HG02885 (cell line): ENCODE data around the gene CRYGN.

Source experiments
- ATAC-seq: cut with Tn5 transposase; IDR thresholded peaks from one replicate; pipeline ENCODE4 v1.9.1; 2021; ENCODE audit warnings: mild to moderate bottlenecking; ENCODE audit not compliant: unreplicated experiment, poor library complexity

Gene CRYGN, protein sequence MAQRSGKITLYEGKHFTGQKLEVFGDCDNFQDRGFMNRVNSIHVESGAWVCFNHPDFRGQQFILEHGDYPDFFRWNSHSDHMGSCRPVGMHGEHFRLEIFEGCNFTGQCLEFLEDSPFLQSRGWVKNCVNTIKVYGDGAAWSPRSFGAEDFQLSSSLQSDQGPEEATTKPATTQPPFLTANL

DNA sequence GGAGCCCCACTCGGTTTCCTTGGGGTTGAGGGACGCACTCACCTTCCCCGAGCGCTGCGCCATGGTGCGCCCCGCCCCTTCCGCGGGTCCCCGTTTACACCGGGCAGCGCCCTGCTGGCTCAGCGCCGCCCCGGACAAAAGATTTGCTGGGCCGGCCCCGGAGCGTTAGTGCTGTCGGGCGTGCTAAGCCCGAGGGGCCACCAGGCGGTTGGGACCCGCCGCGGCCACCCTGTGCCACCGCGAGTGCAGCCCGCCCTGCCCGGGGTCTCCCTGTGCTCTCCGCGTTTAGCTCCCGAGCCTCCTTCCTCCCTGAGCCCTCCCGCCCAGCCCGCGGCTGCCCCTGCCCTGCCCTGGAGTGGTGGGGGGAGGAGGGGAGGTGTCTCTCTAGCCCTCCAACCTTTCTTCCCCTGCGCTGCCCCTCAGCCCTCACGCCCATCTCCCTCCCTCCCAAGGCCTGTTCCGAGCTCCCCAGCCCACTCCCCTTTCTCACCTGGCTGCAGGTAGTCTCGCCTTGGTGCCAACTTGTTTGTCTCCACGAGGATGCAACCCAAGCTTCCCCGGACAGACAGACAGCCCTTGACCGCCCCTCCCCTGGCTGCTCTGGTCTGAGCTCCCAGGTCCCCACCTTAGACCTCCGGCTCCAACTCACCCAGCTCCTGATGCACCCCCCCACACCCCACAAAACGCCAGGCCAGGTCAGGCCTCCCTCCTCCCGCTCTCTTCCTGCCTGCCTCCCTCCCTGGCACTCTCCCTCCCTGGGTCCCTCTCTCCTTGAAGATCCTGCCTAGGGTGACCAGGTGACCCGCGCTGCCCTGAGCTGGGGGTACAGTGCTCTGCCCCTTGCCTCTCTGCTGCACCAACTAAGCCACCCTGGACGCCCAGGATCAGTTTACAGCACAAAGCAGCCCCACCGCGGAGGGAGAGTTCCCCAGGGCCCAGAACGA lies at the start of gene CRYGN:
TSS of gene CRYGN (minus strand) at position 287 of the 944 bp plus-strand sequence. CDS start at position 63, 224 bp downstream.
- no peak for ATAC-seq

DNA sequence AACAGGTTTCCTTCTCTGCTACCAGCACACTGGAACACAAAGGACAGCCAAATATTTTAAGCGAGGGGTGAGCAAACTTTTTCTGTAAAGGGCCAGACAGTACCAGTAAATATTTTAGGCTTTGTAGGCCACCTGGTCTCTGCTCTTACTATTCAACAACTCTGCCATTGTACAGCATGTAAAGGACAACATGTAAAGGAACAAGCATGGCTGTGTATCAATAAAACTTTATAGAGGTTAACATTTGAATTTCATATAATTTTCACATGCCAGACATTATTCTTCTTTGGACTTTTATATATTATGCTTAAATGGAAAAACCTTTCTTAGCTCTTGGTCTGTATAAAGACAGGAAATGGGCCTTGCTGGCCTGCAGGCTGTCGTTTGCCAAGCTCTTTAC lies 49.6 kb upstream of the CRYGN start:
- ATAC-seq = no peak

DNA sequence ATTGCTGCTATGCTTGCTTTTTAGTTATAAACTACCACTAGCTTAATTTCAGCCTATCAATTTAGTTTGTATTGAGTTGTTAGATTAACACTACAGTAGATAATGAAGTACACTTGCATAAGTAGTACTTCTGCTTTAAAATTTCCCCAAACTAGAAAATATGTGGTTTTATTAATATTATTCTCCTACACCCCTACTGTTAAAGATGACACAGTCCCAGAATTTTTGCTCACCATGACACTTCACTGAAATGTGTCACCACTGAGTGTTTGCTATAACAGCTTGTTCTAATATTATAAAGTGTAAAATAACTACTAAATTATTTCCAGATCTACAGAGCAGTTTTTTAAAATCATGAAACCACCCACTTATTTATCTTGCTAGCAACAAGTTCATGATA lies 48.2 kb upstream of the CRYGN start:
- no peak for ATAC-seq

DNA sequence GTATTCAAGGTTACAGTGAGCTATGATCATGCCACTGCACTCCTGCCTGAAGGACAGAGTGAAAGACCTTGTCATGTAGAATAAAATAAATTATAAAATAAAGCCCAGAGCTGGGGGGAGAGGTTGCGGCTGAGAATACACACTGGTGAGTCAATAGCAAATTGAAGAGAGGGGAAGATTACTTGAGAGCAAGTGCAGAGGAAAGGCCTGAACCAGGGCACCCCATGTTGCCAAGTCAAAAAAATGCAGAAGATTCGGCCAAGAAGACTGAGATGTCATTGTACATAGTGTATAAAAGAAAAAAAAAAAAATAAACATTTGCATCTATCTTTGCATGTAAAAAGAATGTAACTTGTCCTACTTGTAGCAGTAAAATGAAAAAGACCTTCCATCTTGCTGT lies 47.3 kb upstream of the CRYGN start:
- ATAC-seq = no peak

DNA sequence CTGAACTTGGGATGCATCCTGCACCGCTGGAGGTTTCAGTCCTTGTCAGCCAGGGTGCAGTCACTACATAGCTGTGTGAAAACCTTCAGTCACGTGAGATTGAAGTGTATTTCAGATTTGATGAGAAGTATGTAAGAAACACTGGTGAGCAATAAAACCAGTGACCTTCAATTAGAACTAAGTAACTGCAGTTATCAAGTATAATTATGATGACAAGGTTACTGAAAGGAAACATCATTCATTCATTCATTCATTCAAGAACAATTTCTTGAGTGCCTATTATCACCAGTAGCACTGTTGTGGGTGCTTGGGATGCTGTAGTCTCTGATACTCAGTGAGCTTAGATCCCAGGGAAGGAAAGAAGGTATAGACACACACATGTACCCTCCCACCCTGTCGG lies 46.1 kb upstream of the CRYGN start:
- no peak for ATAC-seq

DNA sequence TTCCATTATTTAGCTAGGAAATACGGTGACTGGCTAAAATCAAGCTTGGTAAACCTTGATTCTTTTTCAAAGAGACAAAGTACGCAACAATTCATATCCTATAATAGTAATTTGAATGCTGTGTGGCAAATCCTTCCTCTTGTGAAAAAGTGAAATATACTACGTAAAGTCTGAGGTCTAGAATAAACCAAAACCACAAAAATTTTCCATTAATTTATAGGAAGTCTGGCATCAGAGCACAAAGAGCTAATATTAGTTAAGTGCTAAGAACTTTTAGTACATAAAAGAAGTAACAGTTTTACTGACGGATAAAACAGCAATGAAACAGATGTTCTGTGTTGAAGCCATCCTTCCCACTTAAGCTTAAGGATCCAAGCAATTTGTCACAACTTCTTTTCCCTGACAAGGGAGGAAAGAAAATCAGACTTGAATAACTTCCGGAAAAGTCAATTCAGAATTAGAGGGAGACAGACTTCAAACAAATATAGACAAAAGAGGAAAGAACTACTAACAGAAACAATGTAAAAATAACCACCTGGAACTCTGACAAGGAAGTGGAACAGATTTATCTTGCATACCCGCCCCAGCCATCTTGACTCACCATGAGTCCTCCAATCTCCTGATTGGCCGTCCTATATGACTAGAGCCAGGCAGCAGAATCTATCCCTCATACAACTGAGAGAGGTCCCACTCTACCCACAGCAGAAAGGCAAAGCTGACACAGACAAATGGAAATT lies 45.2 kb upstream of the CRYGN start:
- ATAC-seq = no peak

DNA sequence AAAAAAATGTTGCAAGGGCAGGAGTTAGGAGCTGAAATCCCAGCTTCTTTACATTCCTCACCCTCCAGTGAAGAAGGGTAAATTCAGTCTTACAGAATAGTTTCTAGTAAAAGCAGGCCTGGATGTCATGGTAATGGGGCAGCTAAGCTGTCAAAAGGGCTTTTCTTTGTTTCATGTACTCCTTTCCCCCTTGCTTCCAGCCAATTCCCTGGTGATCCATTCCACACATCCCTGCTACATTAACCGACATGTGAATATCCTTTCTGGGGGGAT lies 43.7 kb upstream of the CRYGN start:
- ATAC-seq = no peak

DNA sequence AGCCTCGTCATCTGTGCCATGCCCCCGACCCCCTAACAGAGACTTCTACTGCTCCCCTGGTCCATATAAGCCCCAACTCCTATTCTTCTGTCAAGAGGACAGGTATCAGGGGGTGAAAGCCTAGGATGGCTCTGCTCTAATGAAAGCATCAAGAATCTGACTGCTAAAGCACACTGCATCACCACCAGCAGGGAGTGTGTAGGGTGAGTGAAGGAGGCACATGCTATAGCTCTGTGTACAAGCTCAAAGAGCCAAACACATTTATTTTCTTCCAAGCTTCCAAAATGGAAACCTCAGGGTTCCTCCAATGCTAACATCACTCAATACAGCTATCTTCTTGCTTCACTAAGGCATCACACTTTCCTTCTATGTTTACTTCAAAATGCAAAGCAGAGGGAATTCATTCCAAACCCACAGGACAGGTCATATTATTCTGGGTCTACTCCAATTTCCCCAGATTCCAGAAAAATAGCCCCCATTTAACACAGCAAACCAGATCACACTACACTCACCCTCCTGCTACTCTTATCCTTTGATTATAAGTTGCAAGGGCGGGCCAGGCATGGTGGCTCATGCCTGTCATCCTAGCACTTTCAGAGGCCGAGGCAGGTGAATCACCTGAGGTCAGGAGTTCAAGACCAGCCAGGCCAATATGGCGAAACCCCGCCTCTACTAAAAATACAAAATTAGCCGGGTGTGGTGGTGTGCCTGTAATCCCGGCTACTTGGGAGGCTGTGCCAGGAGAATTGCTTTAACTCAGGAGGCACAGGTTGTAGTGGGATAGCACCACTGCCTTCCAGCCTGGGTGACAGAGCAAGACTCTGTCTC lies 43.2 kb upstream of the CRYGN start:
- ATAC-seq = no peak

DNA sequence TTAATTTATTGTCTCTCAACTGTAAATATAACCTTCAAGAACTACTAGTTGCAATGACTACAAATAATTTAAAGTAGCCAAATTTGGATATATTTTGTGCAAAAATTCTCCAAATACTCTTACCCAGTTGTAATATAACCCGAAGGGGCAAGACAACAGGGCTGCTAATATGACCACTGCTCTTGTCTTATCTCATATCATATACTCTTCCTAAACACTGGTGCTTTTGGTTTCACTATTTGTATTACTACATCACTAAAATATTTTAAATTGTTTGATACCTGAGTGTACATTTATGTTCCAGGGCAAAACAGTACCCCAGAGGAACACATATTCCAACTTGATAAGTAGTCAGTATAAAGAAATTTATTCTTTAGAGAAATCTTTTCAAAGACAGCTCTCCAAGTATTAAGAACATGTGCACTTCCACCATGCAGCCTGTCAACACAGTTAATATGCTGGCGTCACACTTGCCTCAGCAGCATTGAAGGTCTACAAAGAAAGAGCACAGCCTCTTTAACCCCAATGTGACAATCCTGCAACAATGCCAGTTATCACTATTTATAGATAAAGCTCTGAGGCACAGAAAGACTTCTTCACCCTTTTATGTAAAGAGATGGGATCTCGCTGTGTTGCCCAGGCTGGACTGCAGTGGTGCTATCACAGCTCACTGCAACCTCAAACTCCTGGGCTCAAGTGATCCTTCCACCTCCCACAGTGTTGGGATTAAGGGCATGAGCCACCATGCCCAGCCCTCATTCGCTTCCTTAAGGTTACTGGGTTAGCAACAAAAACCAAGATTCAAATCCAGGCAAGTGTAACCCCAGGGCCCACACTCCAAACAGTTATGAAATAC lies 41.9 kb upstream of the CRYGN start:
- ATAC-seq = no peak

DNA sequence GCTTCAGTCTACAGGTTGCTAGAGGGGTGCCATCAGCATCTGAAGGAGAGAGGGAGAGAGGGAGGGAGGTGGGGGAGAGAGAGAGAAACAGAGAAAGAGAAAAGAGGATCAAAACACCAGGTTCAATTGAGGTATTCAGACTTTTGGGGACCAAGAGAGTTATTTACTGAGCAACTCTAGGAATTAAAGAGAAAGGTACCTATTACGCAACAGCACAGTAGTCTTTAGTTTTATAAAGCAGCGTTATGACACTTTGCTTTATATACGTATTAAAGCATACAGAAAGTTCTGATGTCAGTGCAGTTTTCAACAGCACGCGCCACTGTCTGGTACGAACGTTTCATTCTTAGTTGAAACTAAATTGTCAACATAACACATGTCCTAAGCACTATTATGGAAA lies 37.9 kb upstream of the CRYGN start:
- ATAC-seq = no peak

DNA sequence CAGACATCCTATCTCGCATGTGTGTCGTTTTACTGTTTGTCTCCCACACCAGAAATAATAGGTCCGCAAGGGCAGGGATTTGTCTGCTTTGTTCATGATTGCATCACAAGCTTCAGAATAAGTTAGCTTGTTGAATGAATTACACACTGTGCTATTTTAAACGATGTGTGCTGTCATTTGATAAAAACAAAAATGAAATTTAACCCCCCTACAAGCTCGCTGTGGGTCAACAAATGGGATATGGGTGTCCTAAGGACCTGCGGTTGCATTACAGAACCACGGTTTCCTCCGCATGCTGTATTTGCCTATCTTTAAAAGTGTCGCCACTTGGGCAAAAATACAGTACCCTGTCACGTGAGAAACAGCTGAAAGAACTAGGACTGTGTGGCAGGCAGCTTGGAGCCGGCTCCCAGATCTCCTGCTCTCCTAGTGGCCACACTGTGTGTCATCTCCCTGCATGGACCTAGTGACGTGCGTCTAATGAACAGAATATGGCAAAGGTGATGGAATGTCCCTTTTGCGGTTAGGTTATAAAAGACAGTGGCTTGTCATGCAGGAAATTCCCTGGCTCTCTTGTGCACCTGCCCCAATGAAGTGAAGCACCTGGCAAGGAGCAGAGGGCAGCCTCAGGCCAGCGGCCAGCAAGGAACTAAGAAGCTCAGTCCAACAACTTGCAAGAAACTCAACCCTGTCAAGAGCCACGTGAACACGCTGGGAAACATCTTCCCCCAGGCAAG lies 32.9 kb upstream of the CRYGN start:
- peak; percentile 32 for ATAC-seq

DNA sequence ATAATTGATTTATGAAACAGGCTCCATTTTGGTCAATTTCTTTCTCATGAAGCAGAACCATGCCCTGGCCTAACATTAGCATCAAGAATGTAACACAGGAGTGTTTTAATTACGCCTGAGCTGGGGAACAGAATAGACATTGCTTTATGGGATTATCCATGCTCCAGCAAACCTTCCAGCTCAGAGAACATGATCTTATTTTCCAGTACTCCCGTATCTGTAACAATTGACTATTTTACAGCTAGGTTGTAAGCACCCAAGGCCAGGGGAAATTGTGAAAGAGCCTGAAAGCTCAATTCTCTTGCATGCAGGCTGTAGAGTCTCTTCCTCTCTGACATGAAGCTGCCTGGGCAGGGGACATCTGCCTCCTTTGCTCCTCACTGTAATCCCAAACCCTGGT lies 30.8 kb upstream of the CRYGN start:
- no peak for ATAC-seq

DNA sequence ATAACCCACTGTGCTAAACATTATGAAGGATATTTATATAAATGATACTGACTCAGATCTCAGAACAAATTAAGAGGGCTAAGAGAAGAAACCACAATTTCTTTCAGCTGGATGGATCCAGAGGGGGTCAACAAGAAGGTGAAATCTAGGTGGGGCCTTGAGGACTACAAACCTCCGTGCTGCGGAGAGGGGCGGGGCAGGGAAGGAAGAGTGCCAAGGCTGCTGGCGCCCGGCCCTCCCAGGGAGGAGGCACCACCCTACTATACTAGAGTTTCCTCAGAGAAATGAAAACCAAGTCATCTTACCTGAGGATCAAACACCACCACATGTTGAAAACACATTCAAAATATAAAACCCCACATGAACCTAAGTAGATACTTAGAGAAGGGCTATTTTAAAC lies 29.3 kb upstream of the CRYGN start:
- no peak for ATAC-seq

DNA sequence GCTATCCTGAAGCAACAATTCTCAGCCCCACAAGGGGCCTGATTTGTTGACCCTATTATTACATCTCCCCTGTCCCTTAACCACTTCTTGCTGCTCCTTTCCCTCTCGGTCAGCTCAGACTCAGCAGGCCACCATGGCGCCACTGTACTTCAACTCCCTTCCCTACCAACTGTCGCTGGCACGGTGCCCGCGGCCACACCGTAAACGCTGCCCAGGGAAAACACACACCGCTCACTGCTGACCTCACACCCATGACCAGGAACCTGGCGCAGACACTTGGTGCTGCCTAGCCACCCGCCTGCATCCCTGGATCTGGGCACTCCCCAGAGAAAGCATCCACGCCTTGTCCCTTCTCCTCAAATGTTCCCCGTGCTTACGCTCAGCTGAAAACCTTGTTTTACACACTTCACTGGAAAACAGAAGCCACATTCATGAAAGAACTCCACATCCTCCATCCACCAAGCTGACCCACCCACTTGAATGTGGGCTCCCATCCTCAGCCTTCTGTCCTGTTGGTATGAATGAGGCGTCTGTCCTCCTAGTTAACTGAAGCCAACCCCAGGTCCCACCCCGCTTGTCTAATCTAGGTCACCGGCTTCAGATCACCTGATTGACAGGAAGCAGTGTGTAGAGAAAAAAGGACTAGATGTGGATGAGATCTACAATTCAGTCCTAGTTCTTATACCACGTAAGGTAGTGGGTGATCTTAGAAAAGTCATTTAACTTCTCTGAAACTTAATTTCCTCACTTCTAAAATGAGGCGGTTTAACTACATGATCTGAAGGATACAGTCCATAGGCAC lies 28.5 kb upstream of the CRYGN start:
- no peak for ATAC-seq

DNA sequence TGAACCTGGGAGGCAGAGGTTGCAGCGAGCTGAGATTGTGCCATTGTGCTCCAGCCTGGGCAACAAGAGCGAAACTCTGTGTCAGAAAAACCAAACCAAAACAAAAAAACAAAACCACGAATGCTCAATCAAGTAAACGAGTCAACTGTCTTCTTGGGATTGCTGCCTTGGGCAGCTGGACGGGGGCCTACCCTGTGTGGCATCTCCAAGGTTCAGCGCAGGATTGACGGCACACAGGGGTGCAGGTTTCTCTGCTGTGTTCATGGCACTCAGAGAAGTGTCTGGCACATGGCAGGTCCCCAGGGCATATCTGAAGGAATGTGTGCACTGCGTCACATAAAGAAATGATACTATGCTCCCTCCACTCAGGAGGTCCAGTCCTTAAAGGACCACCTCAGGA lies 25.2 kb upstream of the CRYGN start:
- no peak for ATAC-seq

DNA sequence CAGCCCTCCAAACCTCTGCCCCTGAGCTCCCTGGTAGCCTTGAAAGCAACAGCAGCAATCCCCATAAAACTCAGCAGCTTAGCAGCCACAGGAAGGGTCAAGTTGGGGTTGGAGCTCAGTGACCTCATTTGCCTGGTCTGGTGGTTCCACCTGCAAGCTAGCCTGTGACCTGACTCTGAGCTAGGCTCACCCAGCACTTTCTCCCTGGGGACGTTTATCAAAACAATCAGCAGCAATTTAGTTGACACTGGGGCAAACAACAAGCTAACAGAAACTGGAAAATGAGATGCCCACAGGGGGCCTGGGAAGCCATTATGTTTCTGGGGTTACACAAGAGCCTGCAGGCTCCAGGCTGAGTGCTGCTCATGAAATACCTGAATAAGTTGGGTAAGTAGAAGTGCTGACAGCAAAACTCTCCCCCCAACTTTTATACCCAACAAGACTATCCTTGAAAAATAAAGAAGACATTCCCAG lies 22.4 kb upstream of the CRYGN start:
- ATAC-seq = no peak

DNA sequence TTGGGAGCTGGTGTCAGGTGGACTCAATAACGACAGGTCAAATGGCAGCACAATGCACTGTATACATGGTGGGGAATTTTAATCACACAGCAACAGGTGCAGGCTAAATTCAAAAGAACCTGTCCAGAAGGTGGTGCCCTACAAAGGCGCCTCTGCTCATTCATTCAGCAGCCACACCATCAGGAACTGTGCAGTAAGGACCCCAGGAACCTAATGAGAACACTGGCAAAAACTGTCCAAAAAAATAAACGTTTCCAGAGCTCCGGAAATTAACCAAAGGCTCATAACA lies 21.9 kb upstream of the CRYGN start:
- no peak for ATAC-seq
